ENCODE results near the gene CDS2. TPM values are rescaled to one million over a fixed set of nuclear protein-coding genes. Genes with fewer than 3 reads are reported as not detected.

The CDS2 gene
- total and polyA plus RNA-seq, 10 of the 15 experiments (the other 5 are each of a cell fraction or from before 2014, with no cell fraction given) = 11.5 to 94.7 (median 23.1) TPM

- no peak for TF ChIP-seq FOXK2 (IDR thresholded peaks at IDR 0.05)
- TF ChIP-seq MYB (IDR thresholded peaks at IDR 0.05; ENCODE audit: borderline replicate concordance, low read depth, low read length) = peak; percentile 31; the same call in 1 of the 2 replicates
- TF ChIP-seq CUX1 (IDR thresholded peaks at IDR 0.05; ENCODE audit: insufficient replicate concordance, low read depth, low read length) = no peak
- TF ChIP-seq RAD21 (IDR thresholded peaks at IDR 0.05; ENCODE audit: insufficient read depth, low read depth, low read length) = no peak
- 0 out of 2 replicates have a peak, but pooled peaks have one; percentile 18 for TF ChIP-seq FOXM1 (IDR thresholded peaks at IDR 0.05; ENCODE audit: low read depth, low read length)
- no peak for TF ChIP-seq PRDM15 (CRISPR knock-in tag; IDR thresholded peaks at IDR 0.05)
- no peak for TF ChIP-seq ZNF592 (IDR thresholded peaks at IDR 0.05)
- no peak for TF ChIP-seq SMC3 (IDR thresholded peaks at IDR 0.05; ENCODE audit: borderline replicate concordance, low read length)
- peak; percentile 86; the same call in 1 of the 2 replicates for TF ChIP-seq CBFB (IDR thresholded peaks at IDR 0.05; ENCODE audit: low read depth)
- no peak for TF ChIP-seq ZBED1 (IDR thresholded peaks at IDR 0.05; ENCODE audit: borderline replicate concordance)
- TF ChIP-seq SUZ12 (IDR thresholded peaks at IDR 0.05; ENCODE audit: unreplicated experiment) = no peak
- peak; percentile 76 for TF ChIP-seq MYC (IDR thresholded peaks at IDR 0.05; ENCODE audit: insufficient read depth, insufficient read length, insufficient replicate concordance, low read length, severe bottlenecking)
- no peak for TF ChIP-seq ZNF217 (IDR thresholded peaks at IDR 0.05)
- peak in 1 of 2 experiments; percentile 57; a peak in 1 of 4 replicates for TF ChIP-seq BHLHE40 (IDR thresholded peaks at IDR 0.05; ENCODE audit: borderline replicate concordance in 1 of 2, low read depth in 2 of 2, low read length in 1 of 2)
- peak; percentile 98 for TF ChIP-seq TAF1 (IDR thresholded peaks at IDR 0.05; ENCODE audit: borderline replicate concordance, low read depth, low read length)
- peak; percentile 21; the same call in 1 of the 2 replicates for TF ChIP-seq ZNF207 (IDR thresholded peaks at IDR 0.05; ENCODE audit: borderline replicate concordance)
These were observed 7.2 kb upstream of the CDS2 start, which contains the start of gene PCNA (continued) for GRCh38 chr20:5119435-5120184.

All from GM12878 (cell line).